SK-N-SH (cell line): ENCODE results near the gene CHST11. TPM values are rescaled to one million over a fixed set of nuclear protein-coding genes. Genes with fewer than 3 reads are reported as not detected.

Experiments used
- CTCF ChIA-PET: fragments of 300-600, 350-600 bp; formaldehyde crosslinking; extraction: SDS; loops from one replicate; lab custom pipeline; 2021; lab: Yijun Ruan, JAX
- POLR2A ChIA-PET: fragments of 350-600 bp; sonication (Branson Sonifier 250); formaldehyde crosslinking; extraction: SDS; loops from one replicate; lab custom pipeline; 2020; ENCODE audit warnings: antibody characterized with exemption, inconsistent platforms; lab: Yijun Ruan, JAX
- DNase-seq: peaks from one replicate; pipeline ENCODE4 v3.0.0; 2012
- H2AFZ ChIP-seq: fragments of 200-600 bp; sonication (generic); 2 replicates; pipeline ENCODE4 v1.8.1; 2016; ENCODE audit warnings: antibody characterized with exemption, mild to moderate bottlenecking, low read depth
- H3F3A ChIP-seq: fragments of 200-600 bp; sonication (generic); replicated peaks from 2 replicates; pipeline ENCODE3; 2016; ENCODE audit warnings: antibody characterized with exemption, mild to moderate bottlenecking; ENCODE audit not compliant: insufficient read depth
- H3K27ac ChIP-seq, 2 experiments: fragments of 200-500 bp in 1 of 2; fragments of 200-600 bp in 1 of 2; sonication (Bioruptor generic) in 1 of 2; sonication (generic), shearing (Covaris generic) in 1 of 2; 2 replicates each; pipeline versions ENCODE4 v1.5.1 to v1.6.1; 2014 to 2016; ENCODE audit warnings: low read depth in 2 of 2, inconsistent platforms in 1 of 2, low read length in 1 of 2, mild to moderate bottlenecking in 1 of 2, mixed read lengths in 1 of 2
- H3K27me3 ChIP-seq: fragments of 200-600 bp; sonication (generic), shearing (Covaris generic); 2 replicates; pipeline ENCODE4 v1.6.1; 2016; ENCODE audit warnings: mixed run types; ENCODE audit not compliant: insufficient read depth
- H3K36me3 ChIP-seq, 2 experiments: fragments of 200-500 bp in 1 of 2; fragments of 200-600 bp in 1 of 2; sonication (Bioruptor generic) in 1 of 2; sonication (generic) in 1 of 2; replicated peaks in 1 of 2; 2 replicates each; pipeline versions ENCODE3 to v1.5.1; 2014 to 2016; ENCODE audit warnings: low read length in 1 of 2, mild to moderate bottlenecking in 1 of 2; ENCODE audit not compliant: insufficient read depth in 2 of 2, control insufficient read depth in 1 of 2
- H3K4me1 ChIP-seq, 2 experiments: fragments of 200-500 bp in 1 of 2; fragments of 200-600 bp in 1 of 2; sonication (Bioruptor generic) in 1 of 2; sonication (generic), shearing (Covaris generic) in 1 of 2; 2 replicates each; pipeline versions ENCODE4 v1.5.1 to v1.6.1; 2014 to 2016; ENCODE audit warnings: low read depth in 1 of 2, low read length in 1 of 2, mixed run types in 1 of 2; ENCODE audit not compliant: insufficient read depth in 2 of 2, control insufficient read depth in 1 of 2
- H3K4me2 ChIP-seq: fragments of 200-600 bp; sonication (generic), shearing (Covaris generic); 2 replicates; pipeline ENCODE4 v1.6.1; 2017; ENCODE audit warnings: mixed run types
- H3K4me3 ChIP-seq, 2 experiments: fragments of 200-500 bp in 1 of 2; fragments of 200-600 bp in 1 of 2; sonication (Bioruptor generic) in 1 of 2; sonication (generic), shearing (Covaris generic) in 1 of 2; 2 replicates each; pipeline versions ENCODE4 v1.5.1 to v1.8.1; 2014 to 2016; ENCODE audit warnings: low read depth in 2 of 2, inconsistent platforms in 1 of 2, low read length in 1 of 2, mild to moderate bottlenecking in 1 of 2, mixed read lengths in 1 of 2, moderate library complexity in 1 of 2
- H3K79me2 ChIP-seq: fragments of 200-600 bp; sonication (generic); 2 replicates; pipeline ENCODE4 v1.8.1; 2017; ENCODE audit warnings: mild to moderate bottlenecking; ENCODE audit not compliant: insufficient read depth
- H3K9ac ChIP-seq: fragments of 200-600 bp; sonication (generic); 2 replicates; pipeline ENCODE4 v1.6.1; 2017; ENCODE audit warnings: mixed run types
- H3K9me2 ChIP-seq: fragments of 200-600 bp; sonication (generic); 2 replicates; pipeline ENCODE4 v1.6.1; 2017; ENCODE audit warnings: mixed run types
- H3K9me3 ChIP-seq: fragments of 200-600 bp; sonication (generic); 2 replicates; pipeline ENCODE4 v1.6.1; 2017; ENCODE audit warnings: mixed run types, mild to moderate bottlenecking, moderate library complexity
- H4K20me1 ChIP-seq: fragments of 200-600 bp; sonication (generic); 2 replicates; pipeline ENCODE4 v1.6.1; 2017; ENCODE audit warnings: mild to moderate bottlenecking, mixed run types; ENCODE audit not compliant: insufficient read depth
- CHD2 ChIP-seq: fragments of 150-350 bp; IDR thresholded peaks from 2 replicates; pipeline ENCODE4 v1.6.1; 2018; ENCODE audit warnings: low read length; ENCODE audit not compliant: partially characterized antibody
- CTCF ChIP-seq: fragments of 200-600 bp; sonication (generic); IDR thresholded peaks from 2 replicates; pipeline ENCODE4 v1.6.1; 2017; ENCODE audit warnings: antibody characterized with exemption, mild to moderate bottlenecking, moderate library complexity
- FOSL2 ChIP-seq: IDR thresholded peaks from 2 replicates; pipeline ENCODE4 v1.4.0; 2012; ENCODE audit warnings: low read depth, mild to moderate bottlenecking, moderate library complexity, borderline replicate concordance
- FOXJ3 ChIP-seq: sonication (generic); formaldehyde crosslinking; IDR thresholded peaks from 2 replicates; pipeline ENCODE4 v1.5.1; 2020; ENCODE audit warnings: mild to moderate bottlenecking, missing genetic modification reagents
- FOXM1 ChIP-seq: IDR thresholded peaks from 2 replicates; pipeline ENCODE4 v1.4.0; 2012; ENCODE audit warnings: low read depth, mild to moderate bottlenecking
- GABPA ChIP-seq: IDR thresholded peaks from 2 replicates; pipeline ENCODE4 v1.4.0; 2012; ENCODE audit warnings: low read depth, mild to moderate bottlenecking
- GATA2 ChIP-seq: sonication (generic); formaldehyde crosslinking; IDR thresholded peaks from 2 replicates; pipeline ENCODE4 v1.5.0; 2020; ENCODE audit warnings: mild to moderate bottlenecking, missing genetic modification reagents
- IRF3 ChIP-seq: fragments of 150-350 bp; IDR thresholded peaks from 2 replicates; pipeline ENCODE4 v1.6.1; 2016; ENCODE audit warnings: mild to moderate bottlenecking, low read depth, low read length
- JUND ChIP-seq: IDR thresholded peaks from 2 replicates; pipeline ENCODE4 v1.4.0; 2012
- MAX ChIP-seq: IDR thresholded peaks from 2 replicates; pipeline ENCODE4 v1.4.0; 2012; ENCODE audit warnings: low read depth
- MXI1 ChIP-seq: IDR thresholded peaks from 2 replicates; pipeline ENCODE4 v1.6.1; 2012; ENCODE audit warnings: mild to moderate bottlenecking, low read depth, low read length, improper control_type of control experiment
- NFIC ChIP-seq: IDR thresholded peaks from 2 replicates; pipeline ENCODE4 v1.4.0; 2012; ENCODE audit warnings: borderline replicate concordance
- NRF1 ChIP-seq: IDR thresholded peaks from 2 replicates; pipeline ENCODE4 v1.6.1; 2012; ENCODE audit warnings: low read depth, mild to moderate bottlenecking, low read length
- PBX3 ChIP-seq: IDR thresholded peaks from 2 replicates; pipeline ENCODE4; 2012
- POLR2AphosphoS5 ChIP-seq: IDR thresholded peaks from 2 replicates; pipeline ENCODE4 v1.6.1; 2012; ENCODE audit warnings: low read depth, low read length
- RCOR1 ChIP-seq: fragments of 150-350 bp; IDR thresholded peaks from 2 replicates; pipeline ENCODE4 v1.6.1; 2017; ENCODE audit warnings: antibody characterized with exemption, low read length
- RFX5 ChIP-seq: IDR thresholded peaks from 2 replicates; pipeline ENCODE4 v1.6.1; 2012; ENCODE audit warnings: mild to moderate bottlenecking, improper control_type of control experiment, low read length
- SIN3A ChIP-seq: IDR thresholded peaks from 2 replicates; pipeline ENCODE4 v1.6.1; 2012; ENCODE audit warnings: low read depth, mild to moderate bottlenecking, low read length, moderate library complexity, borderline replicate concordance
- SMC3 ChIP-seq: IDR thresholded peaks from 2 replicates; pipeline ENCODE4 v1.6.1; 2012; ENCODE audit warnings: low read depth, low read length, improper control_type of control experiment
- TCF12 ChIP-seq: IDR thresholded peaks from 2 replicates; pipeline ENCODE4 v1.4.0; 2012
- TEAD4 ChIP-seq: IDR thresholded peaks from 2 replicates; pipeline ENCODE4 v1.4.0; 2012; ENCODE audit warnings: mild to moderate bottlenecking, borderline replicate concordance; ENCODE audit not compliant: insufficient read depth
- ZBTB33 ChIP-seq: IDR thresholded peaks from 2 replicates; pipeline ENCODE4 v1.4.0; 2012; ENCODE audit warnings: low read depth, borderline replicate concordance
- WGBS: methylation state at CpG from one replicate; pipeline ENCODE4 v1.1.6; 2017; ENCODE audit warnings: low lambda C conversion rate; 5-methylcytosine and 5-hydroxymethylcytosine counted together
- polyA plus RNA-seq, 3 experiments: library from polyadenylated mRNA; depleted of rRNA; stranded (reverse); fragments of >200 nt; gene quantifications; 2 replicates each; pipeline ENCODE4 v1.2.3, GENCODE V29; 2012

The CHST11 gene
- polyA plus RNA-seq, 1 of the 3 experiments (the other 2 are of a cell fraction), result 18.6 TPM

- TF ChIP-seq MXI1 (no peak), CHD2 (no peak), TEAD4 (no peak), FOSL2 (no peak), RCOR1 (no peak), POLR2AphosphoS5 (no peak), SIN3A (no peak), NRF1 (no peak), GABPA (no peak), MAX (no peak), TCF12 (no peak), FOXM1 (no peak), CTCF (no peak)
- TF ChIP-seq, all 33 proteins: peak for 0
- 93% methylated on average over 5 of the region's 6 CpGs for WGBS
- H3K36me3 ChIP-seq, result no peaks in the 10 kb centered on the region
- no peak for DNase-seq
- no peaks in the 10 kb centered on the region for H3K9me3 ChIP-seq
- CTCF ChIA-PET, result interaction anchor here (1.2 kb wide), 1 partner anchor 8 kb away, joined by 5 read pairs; no protein-coding TSS in a partner anchor
- no peak overlapping the region for H2AFZ ChIP-seq
- peak overlapping the region in 1 of 2 experiments; percentile 90; a peak in 2 of 4 replicates for H3K27ac ChIP-seq
- no peak overlapping the region for H3K9ac ChIP-seq
- no peak overlapping the region for H3K4me2 ChIP-seq
- H4K20me1 ChIP-seq, result no peaks in the 10 kb centered on the region
- no peaks in the 10 kb centered on the region for H3K79me2 ChIP-seq
- no peaks in the 10 kb centered on the region for H3K9me2 ChIP-seq
- no peaks in the 10 kb centered on the region for H3F3A ChIP-seq
- no peaks in the 10 kb centered on the region for H3K27me3 ChIP-seq
- peaks cover 15 to 43% of the 10 kb centered on the region in 2 experiments; a peak in 3 of 4 replicates for H3K4me1 ChIP-seq
- POLR2A ChIA-PET, result no interaction called here
- no peak overlapping the region for H3K4me3 ChIP-seq
These were observed 255.7 kb downstream of the CHST11 start for GRCh38 chr12:104712477-104712876.

GRCh38 chr12:104712968-104713367 is 256.2 kb downstream of the CHST11 start:
- ChIA-PET POLR2A (no interaction called here), CTCF (interaction anchor here (1.0 kb wide), 1 partner anchor 331 kb away, joined by 3 read pairs; no protein-coding TSS in a partner anchor)
- Histone ChIP-seq H3K27me3 (no peaks in the 10 kb centered on the region), H4K20me1 (no peaks in the 10 kb centered on the region), H3K9me2 (no peaks in the 10 kb centered on the region), H3K9ac (no peak overlapping the region), H3K4me1 (peaks cover 15 to 44% of the 10 kb centered on the region in 2 experiments; a peak in 3 of 4 replicates), H2AFZ (no peak overlapping the region), H3K4me3 (no peak overlapping the region), H3K9me3 (no peaks in the 10 kb centered on the region), H3K4me2 (no peak overlapping the region), H3K79me2 (no peaks in the 10 kb centered on the region), H3K36me3 (no peaks in the 10 kb centered on the region), H3K27ac (no peak overlapping the region), H3F3A (no peaks in the 10 kb centered on the region)
- WGBS, result 95% methylated on average over 5 of the region's 5 CpGs
- no peak for DNase-seq
- TF ChIP-seq NFIC, result no peak
- no peak for TF ChIP-seq POLR2AphosphoS5
- TF ChIP-seq RFX5, result no peak
- TF ChIP-seq MXI1, result no peak
- TF ChIP-seq FOXM1, result no peak
- no peak for TF ChIP-seq ZBTB33
- no peak for TF ChIP-seq JUND
- TF ChIP-seq GATA2, result no peak
- TF ChIP-seq CHD2, result no peak
- no peak for TF ChIP-seq FOSL2
- no peak for TF ChIP-seq TCF12
- TF ChIP-seq FOXJ3, result no peak
- no peak for TF ChIP-seq SIN3A
- no peak for TF ChIP-seq SMC3
- TF ChIP-seq PBX3, result no peak
- TF ChIP-seq MAX, result no peak
- TF ChIP-seq NRF1, result no peak
- no peak for TF ChIP-seq IRF3
